K562 (cell line): Measurements from ENCODE around the gene GALNT17. TPM values are rescaled to one million over a fixed set of nuclear protein-coding genes. Genes with fewer than 3 reads are reported as not detected.

ENCODE experiments used
- ATAC-seq: fragments of 200-7000 bp; cut with Tn5 transposase; 3 replicates; pipeline ENCODE4 v1.9.1; 2020; ENCODE audit warnings: moderate library complexity
- BruUV-seq: library from RNA; stranded (reverse); fragments of 400-500 nt; replicated peaks from 2 replicates; lab custom pipeline; 2021; lab: Mats Ljungman, UMichigan
- CTCF ChIA-PET: fragments of 300-600 bp; formaldehyde crosslinking; extraction: SDS; loops from one replicate; lab custom pipeline; 2021; ENCODE audit warnings: low intra/inter-chr PET ratio; lab: Yijun Ruan, JAX
- POLR2A ChIA-PET: fragments of 300-600, 350-650 bp; sonication (Branson Sonifier 250); formaldehyde crosslinking; extraction: SDS; loops from one replicate; lab custom pipeline; 2021; ENCODE audit warnings: antibody characterized with exemption, inconsistent platforms; lab: Yijun Ruan, JAX
- DNase-seq, 4 experiments: peaks; one replicate each; pipeline versions ENCODE4 v3.0.0 to v3.0.0-alpha.2; 2011 to 2018; ENCODE audit warnings: low spot score in 3 of 4, mixed read lengths in 3 of 4; ENCODE audit errors: extremely low read depth in 1 of 4
- FAIRE-seq: peaks from 2 replicates; lab custom pipeline; 2011; peaks lifted over from hg19 to GRCh38; lab: Jason Lieb, UNC
- H2AFZ ChIP-seq: 2 replicates; pipeline ENCODE4 v1.6.0; 2011; ENCODE audit warnings: low read depth, low read length, control low read depth, inconsistent platforms
- H3K27ac ChIP-seq: fragments of 200-600 bp; 3 replicates; pipeline ENCODE4 v1.8.0; 2011; ENCODE audit warnings: low read depth, mild to moderate bottlenecking, control low read depth, inconsistent platforms, low read length, moderate library complexity, mixed read lengths; ENCODE audit errors: extremely low read depth
- H3K27me3 ChIP-seq, 2 experiments: fragments of 300-600 bp in 1 of 2; 2 replicates in 1 of 2; 3 replicates in 1 of 2; pipeline versions ENCODE4 v1.6.0 to v1.8.0; 2011; ENCODE audit warnings: inconsistent platforms in 2 of 2, low read length in 2 of 2, mild to moderate bottlenecking in 1 of 2, mixed read lengths in 1 of 2, moderate library complexity in 1 of 2; ENCODE audit not compliant: control insufficient read depth in 2 of 2, insufficient read depth in 2 of 2
- H3K36me3 ChIP-seq: fragments of 300-600 bp; 3 replicates; pipeline ENCODE4 v1.8.0; 2011; ENCODE audit warnings: mild to moderate bottlenecking, low read length, inconsistent platforms; ENCODE audit not compliant: control insufficient read depth, insufficient read depth
- H3K4me1 ChIP-seq, 2 experiments: fragments of 200-600 bp in 1 of 2; replicated peaks in 1 of 2; 2 replicates in 1 of 2; 3 replicates in 1 of 2; pipeline versions ENCODE4 v1.5.1 to v1.8.0; 2011; ENCODE audit warnings: inconsistent platforms in 2 of 2, low read length in 2 of 2, mild to moderate bottlenecking in 1 of 2, mixed read lengths in 1 of 2, moderate library complexity in 1 of 2; ENCODE audit not compliant: control insufficient read depth in 2 of 2, insufficient read depth in 2 of 2
- H3K4me2 ChIP-seq: 2 replicates; pipeline ENCODE4 v1.6.1; 2011; ENCODE audit warnings: low read length, control low read depth, inconsistent platforms, mixed read lengths; ENCODE audit not compliant: insufficient read depth
- H3K4me3 ChIP-seq: fragments of 200-600 bp; sonication (generic), shearing (Covaris generic); 2 replicates; pipeline ENCODE4 v1.5.1; 2016; ENCODE audit warnings: control low read depth, inconsistent platforms
- H3K79me2 ChIP-seq: fragments of 200-600 bp; 3 replicates; pipeline ENCODE4 v1.8.0; 2011; ENCODE audit warnings: low read length, inconsistent platforms; ENCODE audit not compliant: control insufficient read depth, insufficient read depth
- H3K9ac ChIP-seq, 2 experiments: 2 replicates each; pipeline versions ENCODE4 v1.6.0 to v1.6.1; 2011; ENCODE audit warnings: low read depth in 2 of 2, low read length in 2 of 2, control low read depth in 1 of 2, inconsistent platforms in 1 of 2, mild to moderate bottlenecking in 1 of 2, mixed read lengths in 1 of 2; ENCODE audit not compliant: insufficient read depth in 1 of 2
- H3K9me1 ChIP-seq: one replicate; pipeline ENCODE4 v1.6.0; 2011; ENCODE audit warnings: inconsistent platforms, mild to moderate bottlenecking, low read length, moderate library complexity; ENCODE audit not compliant: control insufficient read depth, insufficient read depth
- H3K9me3 ChIP-seq: replicated peaks from 2 replicates; pipeline ENCODE4 v1.5.1; 2011; ENCODE audit warnings: low read depth, low read length, inconsistent platforms; ENCODE audit not compliant: control insufficient read depth, insufficient read depth
- H4K20me1 ChIP-seq: replicated peaks from 2 replicates; pipeline ENCODE4 v1.6.1; 2011; ENCODE audit warnings: low read length, inconsistent platforms, mixed read lengths; ENCODE audit not compliant: control insufficient read depth, insufficient read depth
- FOXK2 ChIP-seq, 2 experiments: fragments of 450-650 bp; IDR thresholded peaks in 1 of 2; conservative IDR thresholded peaks in 1 of 2; 2 replicates each; pipeline ENCODE4 v1.6.1; 2016; ENCODE audit warnings: low read depth in 2 of 2, mild to moderate bottlenecking in 1 of 2
- GABPB1 ChIP-seq: sonication (generic); formaldehyde crosslinking; IDR thresholded peaks from 2 replicates; pipeline ENCODE4 v1.8.0; 2022; ENCODE audit warnings: mild to moderate bottlenecking, missing genetic modification reagents
- HNRNPK ChIP-seq: fragments of 200-400 bp; formaldehyde crosslinking; IDR thresholded peaks from one replicate; pipeline ENCODE4 v1.6.1; 2018; ENCODE audit warnings: mild to moderate bottlenecking, low read depth, low read length; ENCODE audit not compliant: poor library complexity, severe bottlenecking
- HNRNPUL1 ChIP-seq: fragments of 200-400 bp; formaldehyde crosslinking; IDR thresholded peaks from 2 replicates; pipeline ENCODE4 v1.6.1; 2017; ENCODE audit warnings: low read length
- MTA3 ChIP-seq: fragments of 450-650 bp; formaldehyde crosslinking; IDR thresholded peaks from 2 replicates; pipeline ENCODE4 v1.6.1; 2017; ENCODE audit warnings: mild to moderate bottlenecking, borderline replicate concordance
- SRF ChIP-seq, 2 experiments: fragments of 250-450, 450-650 bp in 1 of 2; sonication (Bioruptor Pico) in 1 of 2; sonication (generic) in 1 of 2; formaldehyde crosslinking; IDR thresholded peaks; 2 replicates each; pipeline versions ENCODE4 v1.5.0 to v1.5.1; 2020 to 2022; ENCODE audit warnings: mild to moderate bottlenecking in 1 of 2, missing genetic modification reagents in 1 of 2
- TAF9B ChIP-seq: fragments of 450-650 bp; IDR thresholded peaks from 2 replicates; pipeline ENCODE4 v1.6.1; 2018; ENCODE audit warnings: mild to moderate bottlenecking; ENCODE audit not compliant: partially characterized antibody
- TBP ChIP-seq: optimal IDR thresholded peaks from 2 replicates; pipeline ENCODE3; 2011; ENCODE audit warnings: low read depth, low read length, improper control_type of control experiment
- ZNF134 ChIP-seq: fragments of 250-450 bp; sonication (Bioruptor Pico); conservative IDR thresholded peaks from 2 replicates; pipeline ENCODE4 v1.4.0; 2020
- WGBS: fragments of 100-300 bp; shearing (Covaris generic); methylation state at CpG from one replicate; pipeline ENCODE4 v1.1.6; 2016; ENCODE audit warnings: low coverage, mixed read lengths; ENCODE audit not compliant: insufficient coverage; ENCODE audit errors: missing lambda C conversion rate; 5-methylcytosine and 5-hydroxymethylcytosine counted together
- in situ Hi-C: fragments of 300-500 bp; cut with MboI; formaldehyde crosslinking; loops from 4 replicates; pipeline ENCODE4 v1.15.0; 2018; ENCODE audit warnings: inconsistent platforms, mixed read lengths
- intact Hi-C: fragments of 100-400 bp; cut with micrococcal nuclease; formaldehyde crosslinking; loops from 2 replicates; pipeline ENCODE4 v1.14.2; 2022
- polyA plus RNA-seq, 8 experiments: library from polyadenylated mRNA; depleted of rRNA in 4 of 8; stranded (reverse) in 5 of 8; unstranded in 3 of 8; fragments of >200 nt; fragmentation: Nextera tagmentation in 2 of 8; fragmentation: Illumina TruSeq in 1 of 8; extraction: Ambion mirVana in 2 of 8; extraction: Trizol in 1 of 8; gene quantifications; 2 replicates each; pipeline versions ENCODE4 v1.2.1 to v1.2.3, GENCODE V29; 2011 to 2014; ENCODE audit warnings: inconsistent platforms in 1 of 8, missing spikeins in 1 of 8
- total RNA-seq, 7 experiments: library from RNA; depleted of rRNA in 6 of 7; stranded (reverse); fragments of >200 nt in 6 of 7; fragmentation: Illumina TruSeq in 2 of 7; extraction: Trizol in 2 of 7; gene quantifications; 2 replicates each; pipeline versions ENCODE4 v1.2.1 to v1.2.3, GENCODE V29; 2011 to 2021; ENCODE audit warnings: low replicate concordance in 1 of 7
- TF ChIP-seq, protein P1 (sequence below), 2 experiments: fragments of 450-650 bp in 1 of 2; IDR thresholded peaks; 2 replicates each; pipeline ENCODE4 v1.6.1; 2011 to 2017; ENCODE audit warnings: low read depth in 2 of 2, antibody characterized with exemption in 1 of 2, borderline replicate concordance in 1 of 2, low read length in 1 of 2, mild to moderate bottlenecking in 1 of 2, mixed read lengths in 1 of 2; ENCODE audit not compliant: control insufficient read depth in 1 of 2

The GALNT17 gene
- total and polyA plus RNA-seq, 9 of the 15 experiments (the other 6 are each of a cell fraction or from before 2014, with no cell fraction given) = not detected

DNA sequence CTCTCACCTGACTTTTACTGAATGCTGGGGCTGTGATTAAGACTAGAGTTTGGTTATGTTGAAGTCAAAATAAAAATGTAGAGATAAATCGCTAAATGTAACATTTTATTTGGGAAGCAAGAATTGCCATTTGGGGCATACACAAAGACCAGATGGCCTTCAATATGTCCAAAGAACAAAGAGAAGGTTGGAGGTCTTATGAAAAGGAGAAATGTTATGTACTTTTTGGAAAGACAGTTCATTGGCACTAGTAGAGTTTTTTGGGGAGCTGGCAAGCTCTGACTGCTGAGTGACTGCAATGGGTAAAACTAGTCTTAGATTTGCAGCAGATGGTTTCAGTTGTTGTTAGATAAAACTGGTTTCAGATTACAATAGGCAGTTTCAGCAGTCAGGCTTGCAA is 35.6 kb upstream of the GALNT17 start (continued):
- TF ChIP-seq, protein P1, sequence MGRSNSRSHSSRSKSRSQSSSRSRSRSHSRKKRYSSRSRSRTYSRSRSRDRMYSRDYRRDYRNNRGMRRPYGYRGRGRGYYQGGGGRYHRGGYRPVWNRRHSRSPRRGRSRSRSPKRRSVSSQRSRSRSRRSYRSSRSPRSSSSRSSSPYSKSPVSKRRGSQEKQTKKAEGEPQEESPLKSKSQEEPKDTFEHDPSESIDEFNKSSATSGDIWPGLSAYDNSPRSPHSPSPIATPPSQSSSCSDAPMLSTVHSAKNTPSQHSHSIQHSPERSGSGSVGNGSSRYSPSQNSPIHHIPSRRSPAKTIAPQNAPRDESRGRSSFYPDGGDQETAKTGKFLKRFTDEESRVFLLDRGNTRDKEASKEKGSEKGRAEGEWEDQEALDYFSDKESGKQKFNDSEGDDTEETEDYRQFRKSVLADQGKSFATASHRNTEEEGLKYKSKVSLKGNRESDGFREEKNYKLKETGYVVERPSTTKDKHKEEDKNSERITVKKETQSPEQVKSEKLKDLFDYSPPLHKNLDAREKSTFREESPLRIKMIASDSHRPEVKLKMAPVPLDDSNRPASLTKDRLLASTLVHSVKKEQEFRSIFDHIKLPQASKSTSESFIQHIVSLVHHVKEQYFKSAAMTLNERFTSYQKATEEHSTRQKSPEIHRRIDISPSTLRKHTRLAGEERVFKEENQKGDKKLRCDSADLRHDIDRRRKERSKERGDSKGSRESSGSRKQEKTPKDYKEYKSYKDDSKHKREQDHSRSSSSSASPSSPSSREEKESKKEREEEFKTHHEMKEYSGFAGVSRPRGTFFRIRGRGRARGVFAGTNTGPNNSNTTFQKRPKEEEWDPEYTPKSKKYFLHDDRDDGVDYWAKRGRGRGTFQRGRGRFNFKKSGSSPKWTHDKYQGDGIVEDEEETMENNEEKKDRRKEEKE (IDR thresholded peaks at IDR 0.05; ENCODE audit: borderline replicate concordance in 1 of 2, control insufficient read depth in 1 of 2, low read depth in 2 of 2, low read length in 1 of 2) = no peak
- TF ChIP-seq MTA3 = no peak
- TF ChIP-seq ZNF134 (CRISPR knock-in tag) = no peak
- no peak for TF ChIP-seq HNRNPK
- TF ChIP-seq TBP = no peak
- TF ChIP-seq GABPB1 = no peak
- no peak for TF ChIP-seq TAF9B
- TF ChIP-seq HNRNPUL1 = no peak
- TF ChIP-seq, all 486 proteins: peak for 0

DNA sequence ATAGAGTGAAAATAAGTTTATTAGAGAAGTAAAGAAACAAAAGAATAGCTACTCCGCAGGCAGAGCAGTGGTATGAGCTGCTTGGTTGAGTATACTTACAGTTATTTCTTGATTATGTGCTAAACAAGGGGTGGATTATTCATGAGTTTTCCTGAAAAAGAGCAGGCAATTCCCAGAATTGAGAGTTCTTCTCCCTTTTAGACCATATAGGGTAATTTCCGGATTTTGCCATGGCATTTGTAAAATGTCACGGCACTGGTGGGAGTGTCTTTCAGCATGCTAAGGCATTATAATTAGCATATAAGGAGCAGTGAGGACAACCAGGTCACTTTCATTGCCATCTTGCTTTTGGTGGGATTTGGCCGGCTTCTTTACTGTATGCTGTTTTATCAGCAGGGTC is 25.7 kb upstream of the GALNT17 start:
- Histone ChIP-seq H2AFZ (no peak overlapping the region), H3K9me3 (no peaks in the 10 kb centered on the region), H3K36me3 (no peaks in the 10 kb centered on the region), H3K4me2 (no peak overlapping the region), H3K4me3 (no peak overlapping the region), H3K4me1 (no peaks in the 10 kb centered on the region), H3K27me3 (no peaks in the 10 kb centered on the region), H3K79me2 (no peaks in the 10 kb centered on the region), H3K9me1 (no peaks in the 10 kb centered on the region), H3K27ac (no peak overlapping the region), H3K9ac (no peak overlapping the region), H4K20me1 (no peaks in the 10 kb centered on the region)
- ChIA-PET POLR2A (no interaction called here), CTCF (no interaction called here)
- WGBS = 3% methylated on average over 4 of the region's 4 CpGs
- in situ Hi-C loops = no loop called here
- FAIRE-seq (no peak), ATAC-seq (no peak), DNase-seq (no peak)
- intact Hi-C loops = no loop called here
- no TSS peak for BruUV-seq
- TF ChIP-seq SRF (CRISPR knock-in tag; IDR thresholded peaks at IDR 0.05) = peak in 1 of 2 experiments; percentile 79; a peak in 1 of 4 replicates
- no peak for TF ChIP-seq FOXK2 (conservative IDR thresholded peaks at IDR 0.05 in 1 of 2, IDR thresholded peaks at IDR 0.05 in 1 of 2; ENCODE audit: low read depth in 2 of 2)
